SJSA1 (cell line): ENCODE results near the gene NFIC. TPM values are rescaled to one million over a fixed set of nuclear protein-coding genes. Genes with fewer than 3 reads are reported as not detected.
A peak's percentile ranks its signal among the peaks of the same experiment; 100 is the strongest.
"Not testable (repeated sequence)": the region's sequence is repeated elsewhere in the genome, so short reads cannot be mapped to it uniquely, and the experiment has no call there.

Source experiments
- DNase-seq, 2 experiments: peaks; one replicate each; pipeline ENCODE4 v3.0.0-alpha.2; 2015 to 2020; ENCODE audit warnings: low spot score in 2 of 2, low read depth in 1 of 2
- H3K27ac ChIP-seq: fragments of 250-450 bp; sonication (Bioruptor Pico); 2 replicates; pipeline ENCODE4 v1.5.1; 2020; ENCODE audit warnings: mild to moderate bottlenecking, moderate library complexity
- H3K27me3 ChIP-seq: fragments of 250-450 bp; sonication (Bioruptor Pico); replicated peaks from 2 replicates; pipeline ENCODE4 v1.5.1; 2020; ENCODE audit warnings: mild to moderate bottlenecking, moderate library complexity
- H3K36me3 ChIP-seq: fragments of 250-450 bp; sonication (Bioruptor Pico); 2 replicates; pipeline ENCODE4 v1.5.1; 2020; ENCODE audit warnings: mild to moderate bottlenecking
- H3K4me1 ChIP-seq: fragments of 250-450 bp; sonication (Bioruptor Pico); replicated peaks from 2 replicates; pipeline ENCODE4 v1.6.1; 2021; ENCODE audit warnings: mild to moderate bottlenecking
- H3K4me3 ChIP-seq: fragments of 250-450 bp; sonication (Bioruptor Pico); 2 replicates; pipeline ENCODE4 v1.5.1; 2020; ENCODE audit warnings: mild to moderate bottlenecking
- H3K9me3 ChIP-seq: fragments of 250-450 bp; sonication (Bioruptor Pico); replicated peaks from 2 replicates; pipeline ENCODE4 v1.5.1; 2020; ENCODE audit warnings: mild to moderate bottlenecking
- total RNA-seq: library from RNA; depleted of rRNA; stranded (reverse); fragments of >200 nt; shearing (Covaris generic); gene quantifications from 2 replicates; pipeline ENCODE4 v1.2.3, GENCODE V29; 2014

The NFIC gene
- total RNA-seq, 1 experiment from 2014 or later = 27.6 TPM

DNA sequence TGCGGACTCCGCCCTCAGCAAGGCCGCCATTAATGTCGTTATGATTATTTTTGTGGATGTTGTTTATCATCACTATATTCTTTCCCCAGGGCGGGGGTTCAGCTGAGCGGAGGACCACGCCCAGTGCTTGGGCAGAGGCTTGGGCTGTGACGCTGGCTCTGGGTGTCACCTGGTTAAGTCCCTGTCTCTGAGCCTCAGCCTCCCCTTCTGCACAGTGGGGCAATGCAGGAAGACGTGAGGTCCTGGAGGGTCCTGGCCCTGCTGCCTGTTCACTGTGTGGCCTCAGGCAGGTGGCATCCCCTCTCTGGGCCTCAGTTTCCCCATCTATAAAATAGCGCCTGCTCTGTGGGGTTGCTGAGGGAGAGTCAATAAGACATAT lies 32.5 kb downstream of the NFIC start:
- Histone ChIP-seq H3K27ac (no peak overlapping the region), H3K36me3 (peaks cover 65% of the 10 kb centered on the region), H3K4me3 (no peak overlapping the region), H3K9me3 (no peaks in the 10 kb centered on the region), H3K27me3 (no peaks in the 10 kb centered on the region), H3K4me1 (peaks cover 21% of the 10 kb centered on the region)
- DNase-seq = no peak

DNA sequence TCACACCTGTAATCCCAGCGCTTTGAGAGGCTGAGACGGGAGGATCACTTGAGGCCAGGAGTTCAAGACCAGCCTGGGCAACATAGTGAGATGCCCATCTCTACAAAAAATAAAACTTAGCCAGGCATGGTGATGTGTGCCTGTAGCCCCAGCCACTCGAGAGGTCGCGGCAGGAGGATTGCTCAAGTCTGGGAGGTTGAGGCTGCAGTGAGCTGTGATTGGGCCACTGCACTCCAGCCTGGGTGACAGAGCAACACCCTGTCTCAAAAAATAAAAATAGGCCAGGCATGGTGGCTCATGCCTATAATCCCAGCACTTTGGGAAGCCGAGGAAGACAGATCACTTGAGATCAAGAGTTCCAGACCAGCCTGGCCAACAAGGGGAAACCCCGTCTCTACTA lies 32.9 kb downstream of the NFIC start:
- peaks cover 26% of the 10 kb centered on the region for H3K4me1 ChIP-seq
- DNase-seq, H3K27me3 ChIP-seq, H3K4me3 ChIP-seq, H3K27ac ChIP-seq, H3K9me3 ChIP-seq: not testable (repeated sequence)
- H3K36me3 ChIP-seq = peaks cover 63% of the 10 kb centered on the region

DNA sequence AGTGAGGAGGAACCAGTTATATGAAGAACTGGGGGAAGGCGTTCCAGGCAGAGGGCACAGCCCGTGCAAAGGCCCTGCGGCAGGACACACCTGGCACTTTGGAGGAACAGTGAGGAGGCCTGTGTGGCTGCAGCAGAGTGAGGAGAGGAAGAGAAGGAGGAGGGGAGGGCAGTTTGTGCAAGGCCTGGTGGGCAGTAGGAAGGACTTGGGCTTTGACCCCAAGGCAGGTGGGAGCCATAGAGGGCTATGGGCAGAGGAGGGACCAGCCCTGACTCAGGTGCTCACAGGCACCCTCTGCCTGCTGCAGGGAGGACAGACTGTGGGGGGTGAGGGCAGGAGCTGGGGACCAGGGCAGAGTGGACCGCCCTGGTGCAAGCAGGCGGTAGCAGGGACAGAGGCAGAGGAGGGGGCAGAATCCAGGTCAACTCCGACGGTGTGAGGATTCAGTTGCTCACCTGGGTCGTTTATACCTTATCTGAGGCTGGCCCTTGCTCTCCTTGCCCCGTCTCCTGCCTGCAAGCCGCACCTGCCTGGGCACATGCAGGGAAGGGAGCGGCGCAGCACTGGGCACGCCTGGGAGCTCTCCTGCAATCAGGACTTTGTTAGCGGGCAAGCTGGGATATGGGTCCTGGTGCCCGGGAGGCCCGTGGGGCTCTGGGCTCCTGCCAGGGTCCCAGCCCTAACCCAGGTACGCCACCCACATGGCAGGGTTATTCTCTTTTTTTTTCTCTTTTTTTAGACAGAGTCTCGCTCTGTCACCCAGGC lies 34.8 kb downstream of the NFIC start:
- DNase-seq = no peak
- H3K4me3 ChIP-seq = no peak overlapping the region
- no peaks in the 10 kb centered on the region for H3K9me3 ChIP-seq
- H3K36me3 ChIP-seq = peaks cover 64% of the 10 kb centered on the region
- H3K4me1 ChIP-seq = peaks cover 41% of the 10 kb centered on the region
- no peak overlapping the region for H3K27ac ChIP-seq
- no peaks in the 10 kb centered on the region for H3K27me3 ChIP-seq

DNA sequence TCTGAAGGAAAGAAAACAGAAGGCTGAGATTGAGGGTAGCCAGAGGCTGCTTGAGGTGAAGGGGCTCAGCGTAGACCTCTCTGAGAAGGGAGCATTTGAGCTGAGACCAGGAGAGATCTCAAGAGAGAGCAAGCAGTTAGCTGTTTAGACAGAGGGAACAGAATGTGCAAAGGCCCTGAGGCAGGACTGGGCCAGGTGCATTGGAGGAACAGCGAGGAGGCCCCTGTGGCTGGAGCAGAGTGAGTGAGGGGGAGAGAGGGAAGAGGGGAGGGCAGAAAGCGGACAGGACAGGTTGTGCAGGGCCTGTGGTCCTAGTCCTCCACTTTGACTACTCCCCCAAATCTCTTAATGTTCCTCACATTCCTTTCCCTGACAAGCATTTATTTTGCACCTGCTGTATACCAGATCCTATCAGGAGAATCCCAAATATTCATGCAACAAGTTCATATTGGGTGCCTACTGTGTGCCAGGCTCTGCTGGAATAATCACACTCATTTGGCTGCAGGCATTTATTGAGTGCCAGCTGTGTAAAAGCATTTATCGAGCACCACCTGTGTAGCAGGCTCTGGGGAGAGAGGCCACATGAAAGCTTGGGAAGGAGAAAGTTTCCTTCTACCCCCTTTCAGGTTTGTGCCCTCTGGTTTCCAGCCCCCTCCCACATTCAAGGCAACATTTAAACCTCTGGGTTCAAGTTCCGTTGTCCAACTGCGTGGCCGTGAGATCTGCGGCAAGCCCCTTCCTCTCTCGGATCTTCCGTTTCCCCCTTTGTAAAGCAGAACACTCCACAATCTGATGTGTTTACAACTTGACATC lies 36.5 kb downstream of the NFIC start:
- Histone ChIP-seq H3K27me3 (no peaks in the 10 kb centered on the region), H3K4me3 (no peak overlapping the region; the same call in 1 of the 2 replicates), H3K36me3 (peaks cover 57% of the 10 kb centered on the region), H3K9me3 (no peaks in the 10 kb centered on the region), H3K27ac (peak overlapping the region; percentile 100), H3K4me1 (peaks cover 27% of the 10 kb centered on the region)
- no peak for DNase-seq

DNA sequence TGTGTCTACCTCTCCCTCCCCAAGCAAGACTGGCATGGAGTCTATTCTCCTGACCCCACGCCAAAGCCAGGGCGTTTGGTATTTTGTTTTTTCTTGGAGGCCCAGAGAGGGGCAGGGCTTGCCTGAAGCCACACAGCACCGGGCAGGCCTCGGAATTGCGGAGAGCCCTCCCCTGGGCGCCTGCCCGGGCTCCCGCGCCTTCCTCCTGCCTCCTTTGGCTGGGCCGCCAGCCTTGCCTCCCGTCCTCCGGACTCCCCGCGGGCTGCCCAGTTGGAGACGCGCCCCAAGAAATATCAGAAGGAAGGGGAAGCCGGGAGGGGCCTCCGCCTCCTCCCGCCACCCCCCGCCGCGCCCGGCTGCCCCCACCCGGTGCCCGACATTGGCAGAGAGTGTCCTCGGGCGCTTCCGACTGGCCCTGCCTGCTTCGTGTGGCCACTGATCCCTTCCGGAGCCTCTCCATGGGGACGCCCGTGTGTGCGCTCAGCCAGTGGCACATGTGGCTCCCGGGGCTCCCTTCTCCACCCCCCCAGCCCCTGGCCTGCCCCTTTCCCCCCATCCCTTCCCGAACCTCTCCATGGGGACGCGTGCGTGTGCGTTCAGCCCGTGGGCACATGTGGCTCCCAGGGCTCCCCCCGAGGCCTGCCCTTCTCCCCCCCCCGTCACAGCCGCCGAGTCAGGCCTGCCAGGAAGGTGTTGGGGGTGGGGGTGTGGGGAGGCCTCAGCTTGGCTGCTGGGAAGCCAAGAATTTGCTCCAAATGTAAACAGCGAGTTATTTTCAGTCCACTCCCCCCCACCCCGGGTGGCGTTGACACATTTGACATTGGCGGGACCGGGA lies 37.3 kb downstream of the NFIC start:
- peaks cover 57% of the 10 kb centered on the region for H3K36me3 ChIP-seq
- no peaks in the 10 kb centered on the region for H3K9me3 ChIP-seq
- DNase-seq = peak; percentile 96 to 97
- H3K27ac ChIP-seq = peak overlapping the region; percentile 100
- peak overlapping the region; percentile 30 for H3K4me3 ChIP-seq
- H3K4me1 ChIP-seq = peaks cover 27% of the 10 kb centered on the region
- no peaks in the 10 kb centered on the region for H3K27me3 ChIP-seq

DNA sequence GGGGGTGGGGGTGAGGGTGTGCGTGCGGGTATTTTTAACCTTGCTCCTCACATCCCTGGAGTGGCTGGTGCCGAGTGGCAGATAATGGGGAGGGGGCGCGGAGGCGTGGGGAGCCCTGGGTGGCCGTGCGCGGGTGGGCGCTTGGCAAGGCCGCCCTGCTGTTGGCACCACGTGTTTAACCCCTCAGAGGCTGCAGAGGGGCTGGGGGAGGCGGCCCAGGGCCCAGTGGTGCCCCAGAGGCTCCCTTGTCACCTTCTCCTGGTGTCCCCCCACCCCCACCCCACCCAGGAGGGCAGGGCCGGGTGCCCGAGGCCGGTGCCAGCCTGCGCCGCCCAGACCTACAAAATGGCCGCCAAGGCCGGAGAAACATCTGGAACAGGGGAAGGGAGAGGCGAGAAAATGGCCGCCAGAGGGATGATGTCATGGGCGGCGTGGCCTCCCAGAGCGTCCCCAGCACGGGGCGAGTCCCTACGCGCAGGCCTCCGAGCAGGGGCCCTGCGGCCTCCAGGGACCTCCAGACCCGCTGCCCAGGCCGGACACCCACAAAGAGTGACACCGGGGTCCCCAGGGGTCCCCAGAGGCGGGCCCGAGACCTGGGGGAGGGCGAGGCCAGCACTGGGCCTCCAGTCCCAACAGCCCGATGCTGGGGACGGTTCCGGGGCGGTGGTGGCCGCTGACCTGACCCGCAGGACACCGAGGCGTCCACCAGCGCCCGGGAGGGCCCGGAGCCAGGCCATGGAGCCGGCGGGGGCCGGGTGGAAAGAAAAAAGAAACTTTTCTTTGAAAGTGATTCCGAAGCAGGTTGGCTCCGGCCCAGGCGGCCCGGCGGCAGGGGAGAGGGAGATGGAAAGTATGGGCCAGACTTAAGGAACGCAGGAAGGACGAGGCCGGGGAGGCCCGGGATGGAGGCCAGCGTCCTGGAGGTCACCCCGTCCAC lies 38.2 kb downstream of the NFIC start:
- H3K27ac ChIP-seq = peak overlapping the region; percentile 100
- no peaks in the 10 kb centered on the region for H3K9me3 ChIP-seq
- H3K4me1 ChIP-seq = peaks cover 27% of the 10 kb centered on the region
- peak; percentile 93 for DNase-seq
- peaks cover 56% of the 10 kb centered on the region for H3K36me3 ChIP-seq
- H3K4me3 ChIP-seq = peak overlapping the region; percentile 30
- H3K27me3 ChIP-seq = no peaks in the 10 kb centered on the region

DNA sequence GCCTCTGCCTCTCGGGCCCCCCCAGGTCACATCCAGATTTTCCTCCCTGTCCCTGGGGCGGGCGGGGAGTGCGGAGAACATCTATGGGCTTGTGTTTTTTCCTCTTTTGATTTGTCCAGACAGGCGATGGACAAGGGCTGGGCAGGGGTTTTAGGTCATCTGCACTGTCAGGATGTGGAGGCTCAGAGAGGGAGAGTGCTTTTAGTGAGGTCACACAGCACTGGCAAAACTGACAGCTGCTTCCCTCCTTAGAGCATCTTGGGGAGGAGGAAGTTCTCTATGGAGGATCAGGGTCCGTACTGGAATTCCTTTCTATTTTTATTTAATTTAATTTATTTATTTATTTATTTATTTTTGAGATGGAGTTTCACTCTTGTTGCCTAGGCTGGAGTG lies 38.9 kb downstream of the NFIC start:
- Histone ChIP-seq H3K4me3 (no peak overlapping the region), H3K4me1 (peaks cover 27% of the 10 kb centered on the region), H3K27me3 (no peaks in the 10 kb centered on the region), H3K9me3 (no peaks in the 10 kb centered on the region), H3K27ac (peak overlapping the region; percentile 100), H3K36me3 (peaks cover 56% of the 10 kb centered on the region)
- DNase-seq = no peak

DNA sequence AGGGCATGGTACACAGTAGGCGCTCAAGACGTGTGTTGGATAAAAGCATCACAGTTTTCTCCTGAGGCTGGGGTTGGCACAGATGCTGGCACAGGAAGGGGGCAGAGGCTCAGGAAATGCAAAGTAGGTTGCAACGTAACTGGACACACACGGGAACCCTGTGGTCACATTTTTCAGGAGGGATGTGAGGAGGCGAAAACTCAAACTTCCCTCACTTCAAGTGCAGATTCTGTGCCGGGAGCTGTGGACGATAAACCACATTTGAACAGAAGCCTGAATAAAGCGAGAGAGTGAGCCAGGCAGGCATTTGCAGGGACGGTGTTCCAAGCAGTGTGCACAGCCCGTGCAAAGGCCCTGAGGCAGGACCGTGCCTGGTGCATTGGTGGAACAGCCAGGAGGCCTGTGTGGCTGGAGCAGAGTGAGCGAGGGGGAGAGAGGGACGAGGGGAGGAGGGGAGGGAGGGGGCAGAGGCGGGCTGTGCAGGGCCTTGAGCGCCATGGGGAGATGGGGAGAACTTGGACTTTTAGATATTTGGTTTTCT lies 40.3 kb downstream of the NFIC start:
- Histone ChIP-seq H3K4me3 (no peak overlapping the region), H3K4me1 (peaks cover 27% of the 10 kb centered on the region), H3K27me3 (no peaks in the 10 kb centered on the region), H3K9me3 (no peaks in the 10 kb centered on the region), H3K27ac (no peak overlapping the region), H3K36me3 (peaks cover 60% of the 10 kb centered on the region)
- DNase-seq = no peak

DNA sequence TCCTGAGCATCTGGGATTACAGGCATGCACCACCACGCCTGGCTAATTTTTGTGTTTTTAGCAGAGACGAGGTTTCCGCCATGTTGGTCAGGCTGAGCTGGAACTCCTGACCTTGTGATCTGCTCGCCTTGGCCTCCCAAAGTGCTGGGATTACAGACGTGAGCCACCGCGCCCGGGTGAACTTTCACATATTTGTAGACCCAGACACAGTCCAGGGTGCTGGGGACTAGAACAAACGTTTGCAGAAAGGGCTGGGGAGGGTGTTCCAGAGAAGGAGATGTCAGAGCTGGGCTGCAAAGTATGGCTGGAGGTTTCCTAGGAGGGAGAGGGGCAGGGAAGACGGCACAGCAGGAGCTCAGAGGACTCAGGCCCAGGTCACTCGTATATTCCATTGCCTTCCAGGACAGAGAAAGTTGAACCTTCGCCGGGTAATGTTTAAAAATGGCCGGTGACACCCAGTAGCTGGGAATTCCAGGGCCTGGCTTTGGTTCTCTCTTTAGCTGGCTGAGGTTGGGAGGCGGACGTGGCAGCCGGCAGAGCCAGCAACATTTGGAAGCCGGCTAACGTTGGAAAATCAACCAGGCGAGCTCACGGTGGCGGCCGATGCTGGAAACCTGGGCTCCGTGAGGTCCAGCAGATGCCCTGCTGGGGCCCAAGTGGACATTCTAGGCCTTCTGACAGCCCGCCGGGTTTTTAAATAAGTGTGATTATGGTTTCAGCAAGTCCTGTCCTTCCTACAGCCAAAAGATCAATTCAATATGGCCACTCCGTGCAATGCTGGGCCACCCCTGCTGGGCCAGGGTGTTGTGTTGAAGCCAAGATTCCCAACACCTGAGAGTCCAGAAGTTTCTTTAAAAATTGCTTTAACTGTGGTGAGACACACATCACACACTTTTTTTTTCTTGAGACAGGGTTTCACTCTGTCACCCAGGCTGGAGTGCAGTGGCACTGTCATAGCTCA lies 41.5 kb downstream of the NFIC start:
- H3K4me3 ChIP-seq = no peak overlapping the region
- H3K9me3 ChIP-seq = no peaks in the 10 kb centered on the region
- H3K4me1 ChIP-seq = peaks cover 27% of the 10 kb centered on the region
- no peak overlapping the region for H3K27ac ChIP-seq
- H3K36me3 ChIP-seq = peaks cover 60% of the 10 kb centered on the region
- no peak for DNase-seq
- H3K27me3 ChIP-seq = no peaks in the 10 kb centered on the region

DNA sequence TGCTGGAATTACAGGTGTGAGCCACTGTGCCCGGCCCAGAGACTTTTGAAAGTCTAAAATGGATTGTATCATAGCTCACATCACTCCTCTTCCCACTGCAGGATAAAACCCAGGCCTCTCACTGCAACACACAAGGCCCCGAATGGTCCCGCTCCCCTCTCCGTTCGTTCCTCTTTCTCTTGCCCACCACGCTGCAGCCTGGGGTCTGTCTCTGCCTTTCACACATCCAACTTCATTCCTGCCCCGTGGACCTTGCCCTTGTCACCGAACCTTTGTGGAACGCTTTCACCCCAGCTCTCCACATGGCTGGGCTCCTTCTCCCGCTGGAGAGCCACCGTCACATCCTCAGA lies 42.6 kb downstream of the NFIC start:
- no peaks in the 10 kb centered on the region for H3K9me3 ChIP-seq
- DNase-seq = no peak
- H3K27ac ChIP-seq = no peak overlapping the region

DNA sequence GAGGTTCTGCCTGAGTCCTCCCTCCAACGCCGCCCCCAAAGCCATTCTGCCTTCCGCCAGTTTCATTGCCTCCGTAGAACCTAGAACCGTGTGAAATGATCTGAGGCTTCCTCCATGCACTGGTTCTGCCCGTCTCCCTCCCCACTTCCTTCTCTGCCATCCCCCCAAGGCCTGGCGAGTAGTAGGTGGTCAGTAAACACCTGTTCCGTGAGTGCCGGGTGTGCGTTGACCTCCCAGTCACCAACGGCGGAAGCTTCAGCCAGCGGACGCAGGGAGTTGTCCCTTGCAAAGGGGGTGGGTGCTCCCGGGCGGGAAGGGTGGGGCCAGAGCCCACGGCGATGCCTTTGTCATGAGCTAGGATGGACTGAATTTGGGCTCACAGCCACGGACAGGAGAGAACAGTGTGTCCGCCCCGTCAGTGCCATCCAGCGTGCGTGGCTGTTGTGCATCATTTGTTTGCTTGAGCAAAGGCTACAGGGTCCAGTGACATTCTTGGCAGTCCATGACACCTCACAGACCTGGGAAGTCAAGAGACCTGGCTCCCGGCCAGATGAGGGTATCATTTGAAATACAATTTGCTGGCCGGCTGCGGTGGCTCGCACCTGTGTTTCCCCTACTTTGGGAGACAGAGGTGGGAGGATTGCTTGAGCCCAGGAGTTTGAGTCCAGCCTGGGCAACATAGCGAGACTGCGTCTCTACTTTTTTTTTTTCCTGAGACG lies 43.1 kb downstream of the NFIC start:
- peaks cover 58% of the 10 kb centered on the region for H3K36me3 ChIP-seq
- no peaks in the 10 kb centered on the region for H3K27me3 ChIP-seq
- H3K4me1 ChIP-seq = peaks cover 13% of the 10 kb centered on the region
- H3K9me3 ChIP-seq = no peaks in the 10 kb centered on the region
- H3K4me3 ChIP-seq = no peak overlapping the region
- no peak overlapping the region for H3K27ac ChIP-seq
- no peak for DNase-seq

More for the DNA sequence above, 42.6 kb downstream of the NFIC start:
- no peak overlapping the region for H3K4me3 ChIP-seq
- H3K4me1 ChIP-seq = peaks cover 19% of the 10 kb centered on the region
- H3K27me3 ChIP-seq = no peaks in the 10 kb centered on the region
- peaks cover 58% of the 10 kb centered on the region for H3K36me3 ChIP-seq
